HepG2 (cell line): Measurements from ENCODE around the gene SPRED2.

Source experiments
- ISL2 ChIP-seq: sonication (generic); formaldehyde crosslinking; IDR thresholded peaks from 2 replicates; pipeline ENCODE4 v1.5.0; 2020; ENCODE audit warnings: missing genetic modification reagents
- NCOA1 ChIP-seq: sonication (generic); formaldehyde crosslinking; IDR thresholded peaks from 2 replicates; pipeline ENCODE4 v1.9.0; 2021; ENCODE audit warnings: missing genetic modification reagents
- ZFP41 ChIP-seq: sonication (generic); formaldehyde crosslinking; IDR thresholded peaks from 2 replicates; pipeline ENCODE4 v1.4.0; 2020; ENCODE audit warnings: mild to moderate bottlenecking, missing genetic modification reagents, borderline replicate concordance
- TF ChIP-seq, protein P1 (sequence below), 2 experiments: IDR thresholded peaks; 2 replicates each; pipeline ENCODE4 v1.6.1; 2011 to 2012; ENCODE audit warnings: low read length in 2 of 2, borderline replicate concordance in 1 of 2, low read depth in 1 of 2, mild to moderate bottlenecking in 1 of 2, moderate library complexity in 1 of 2

DNA sequence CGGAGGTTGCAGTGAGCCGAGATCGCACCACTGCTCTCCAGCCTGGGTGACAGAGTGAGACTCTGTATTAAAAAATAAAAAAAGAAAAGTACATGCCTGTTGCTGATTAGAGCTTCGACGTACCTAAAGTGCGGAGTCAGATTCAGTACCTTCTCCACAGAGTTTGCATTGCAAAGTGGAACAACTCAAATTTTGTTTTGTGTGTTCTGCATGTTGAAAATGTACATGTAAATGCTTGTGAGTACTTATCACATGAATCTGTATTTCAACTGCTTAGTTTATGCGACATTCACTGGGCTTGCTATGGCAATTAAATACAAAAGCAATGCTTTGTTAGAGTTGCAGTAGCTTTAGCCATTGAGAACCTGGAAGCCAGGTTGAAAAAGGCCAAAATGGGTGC lies 168.4 kb downstream of the SPRED2 start:
- TF ChIP-seq ISL2 (no peak), NCOA1 (CRISPR knock-in tag) (no peak), ZFP41 (CRISPR knock-in tag) (no peak)
- TF ChIP-seq, protein P1, sequence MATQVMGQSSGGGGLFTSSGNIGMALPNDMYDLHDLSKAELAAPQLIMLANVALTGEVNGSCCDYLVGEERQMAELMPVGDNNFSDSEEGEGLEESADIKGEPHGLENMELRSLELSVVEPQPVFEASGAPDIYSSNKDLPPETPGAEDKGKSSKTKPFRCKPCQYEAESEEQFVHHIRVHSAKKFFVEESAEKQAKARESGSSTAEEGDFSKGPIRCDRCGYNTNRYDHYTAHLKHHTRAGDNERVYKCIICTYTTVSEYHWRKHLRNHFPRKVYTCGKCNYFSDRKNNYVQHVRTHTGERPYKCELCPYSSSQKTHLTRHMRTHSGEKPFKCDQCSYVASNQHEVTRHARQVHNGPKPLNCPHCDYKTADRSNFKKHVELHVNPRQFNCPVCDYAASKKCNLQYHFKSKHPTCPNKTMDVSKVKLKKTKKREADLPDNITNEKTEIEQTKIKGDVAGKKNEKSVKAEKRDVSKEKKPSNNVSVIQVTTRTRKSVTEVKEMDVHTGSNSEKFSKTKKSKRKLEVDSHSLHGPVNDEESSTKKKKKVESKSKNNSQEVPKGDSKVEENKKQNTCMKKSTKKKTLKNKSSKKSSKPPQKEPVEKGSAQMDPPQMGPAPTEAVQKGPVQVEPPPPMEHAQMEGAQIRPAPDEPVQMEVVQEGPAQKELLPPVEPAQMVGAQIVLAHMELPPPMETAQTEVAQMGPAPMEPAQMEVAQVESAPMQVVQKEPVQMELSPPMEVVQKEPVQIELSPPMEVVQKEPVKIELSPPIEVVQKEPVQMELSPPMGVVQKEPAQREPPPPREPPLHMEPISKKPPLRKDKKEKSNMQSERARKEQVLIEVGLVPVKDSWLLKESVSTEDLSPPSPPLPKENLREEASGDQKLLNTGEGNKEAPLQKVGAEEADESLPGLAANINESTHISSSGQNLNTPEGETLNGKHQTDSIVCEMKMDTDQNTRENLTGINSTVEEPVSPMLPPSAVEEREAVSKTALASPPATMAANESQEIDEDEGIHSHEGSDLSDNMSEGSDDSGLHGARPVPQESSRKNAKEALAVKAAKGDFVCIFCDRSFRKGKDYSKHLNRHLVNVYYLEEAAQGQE (IDR thresholded peaks at IDR 0.05; ENCODE audit: borderline replicate concordance in 1 of 2, low read depth in 1 of 2, low read length in 2 of 2), result no peak
